Vagina (tissue), 2 donors: ENCODE data around the gene CFAP74. TPM values are rescaled to one million over a fixed set of nuclear protein-coding genes. Genes with fewer than 3 reads are reported as not detected.

ENCODE experiments used
- DNase-seq, 2 donors: peaks; one replicate each; pipeline ENCODE4 v3.0.0-alpha.2; 2017; ENCODE audit errors: extremely low spot score in 2 of 2
- H3K27ac ChIP-seq: fragments of 200-600 bp; sonication (generic); one replicate; pipeline ENCODE4 v1.5.1; 2019
- H3K27me3 ChIP-seq: fragments of 200-600 bp; sonication (generic); one replicate; pipeline ENCODE4 v1.5.1; 2019
- H3K36me3 ChIP-seq, 2 donors: fragments of 200-600 bp; sonication (generic); one replicate each; pipeline ENCODE4 v1.5.1; 2017 to 2019
- H3K4me1 ChIP-seq: fragments of 200-600 bp; sonication (generic); one replicate; pipeline ENCODE4 v1.5.1; 2019
- H3K4me3 ChIP-seq, 2 donors: fragments of 200-600 bp; sonication (generic); 1 replicate in 1 of 2; 2 replicates in 1 of 2; pipeline ENCODE4 v1.5.1; 2016 to 2019
- H3K9me3 ChIP-seq: fragments of 200-600 bp; sonication (generic); one replicate; pipeline ENCODE4 v1.5.1; 2019
- CTCF ChIP-seq, 3 experiments: fragments of 450-650 bp in 2 of 3; fragments of 200-600 bp in 1 of 3; sonication (generic) in 1 of 3; IDR thresholded peaks; one replicate each; pipeline ENCODE4 v1.5.1; 2017 to 2019; ENCODE audit warnings: antibody characterized with exemption in 3 of 3, mild to moderate bottlenecking in 2 of 3, moderate library complexity in 2 of 3
- POLR2A ChIP-seq, 2 donors: fragments of 450-650 bp; IDR thresholded peaks; one replicate each; pipeline ENCODE4 v1.6.1; 2017; ENCODE audit warnings: antibody characterized with exemption in 2 of 2, mild to moderate bottlenecking in 2 of 2, moderate library complexity in 2 of 2
- POLR2AphosphoS5 ChIP-seq, 2 donors: sonication (generic); formaldehyde crosslinking; IDR thresholded peaks; one replicate each; pipeline ENCODE4 v1.9.0; 2017; ENCODE audit warnings: antibody characterized with exemption in 2 of 2, mild to moderate bottlenecking in 2 of 2, low read depth in 1 of 2; ENCODE audit not compliant: insufficient read depth in 1 of 2
- intact Hi-C: fragments of 100-400 bp; cut with DNase I; formaldehyde crosslinking; loops from one replicate; pipeline ENCODE4 v1.15.1; 2023
- total RNA-seq: library from RNA; depleted of rRNA; stranded (reverse); fragments of >200 nt; gene quantifications from one replicate; pipeline ENCODE4 v1.2.3, GENCODE V29; 2016

Gene CFAP74
- total RNA-seq, 1 donor from 2014 or later: not detected

GRCh38 chr1:2014181-2014580 lies 10.6 kb upstream of the CFAP74 start:
- H3K27me3 ChIP-seq: no peaks in the 10 kb centered on the region
- H3K36me3 ChIP-seq: no peaks in the 10 kb centered on the region
- no peaks in the 10 kb centered on the region for H3K9me3 ChIP-seq
- no peak overlapping the region for H3K27ac ChIP-seq
- intact Hi-C loops: no loop called here
- no peak overlapping the region for H3K4me3 ChIP-seq
- no peak for TF ChIP-seq POLR2AphosphoS5 (IDR thresholded peaks at IDR 0.05; ENCODE audit: insufficient read depth in 1 of 2, low read depth in 1 of 2)
- TF ChIP-seq CTCF (IDR thresholded peaks at IDR 0.05): no peak
- no peak for TF ChIP-seq POLR2A (IDR thresholded peaks at IDR 0.05)
- H3K4me1 ChIP-seq: no peaks in the 10 kb centered on the region
- DNase-seq: no peak

GRCh38 chr1:2009101-2010053 lies 5.8 kb upstream of the CFAP74 start:
- Histone ChIP-seq H3K4me1 (no peaks in the 10 kb centered on the region), H3K36me3 (no peaks in the 10 kb centered on the region), H3K27me3 (no peaks in the 10 kb centered on the region), H3K27ac (no peak overlapping the region), H3K4me3 (no peak overlapping the region), H3K9me3 (no peaks in the 10 kb centered on the region)
- TF ChIP-seq CTCF (IDR thresholded peaks at IDR 0.05) (no peak), POLR2A (IDR thresholded peaks at IDR 0.05) (no peak), POLR2AphosphoS5 (IDR thresholded peaks at IDR 0.05; ENCODE audit: insufficient read depth in 1 of 2, low read depth in 1 of 2) (no peak)
- intact Hi-C loops: no loop called here
- no peak for DNase-seq

DNA sequence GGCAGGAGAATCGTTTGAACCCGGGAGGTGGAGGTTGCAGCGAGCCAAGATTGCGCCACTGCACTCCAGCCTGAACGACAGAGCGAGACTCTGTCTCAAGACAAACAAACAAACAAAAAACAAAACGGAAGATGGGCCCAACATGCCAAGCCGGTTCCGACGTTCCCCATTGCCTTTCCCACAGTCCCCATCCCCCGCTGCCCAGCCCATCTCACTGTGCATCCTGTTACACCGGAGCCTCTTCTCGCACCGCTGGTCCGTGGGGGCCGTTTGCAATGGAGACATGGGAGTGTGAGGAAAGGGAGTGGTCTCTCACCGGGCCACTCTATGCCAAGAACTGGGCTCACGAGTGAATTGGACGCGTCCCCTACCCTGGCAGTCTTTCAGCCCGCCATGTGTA lies 1.3 kb upstream of the CFAP74 start:
- intact Hi-C loops: no loop called here
- Histone ChIP-seq H3K9me3 (no peaks in the 10 kb centered on the region), H3K4me1 (peaks cover 10% of the 10 kb centered on the region), H3K4me3 (no peak overlapping the region), H3K36me3 (no peaks in the 10 kb centered on the region), H3K27me3 (peaks cover 10% of the 10 kb centered on the region), H3K27ac (no peak overlapping the region)
- no peak for TF ChIP-seq POLR2A (IDR thresholded peaks at IDR 0.05)
- DNase-seq: no peak

GRCh38 chr1:2001773-2002411 lies 1.7 kb downstream of the CFAP74 start:
- Histone ChIP-seq H3K27ac (no peak overlapping the region), H3K9me3 (no peaks in the 10 kb centered on the region), H3K4me3 (no peak overlapping the region), H3K27me3 (peaks cover 10% of the 10 kb centered on the region), H3K4me1 (peaks cover 10% of the 10 kb centered on the region), H3K36me3 (no peaks in the 10 kb centered on the region)
- no peak for DNase-seq
- intact Hi-C loops: no loop called here
- TF ChIP-seq POLR2AphosphoS5 (IDR thresholded peaks at IDR 0.05; ENCODE audit: insufficient read depth in 1 of 2, low read depth in 1 of 2) (no peak), CTCF (IDR thresholded peaks at IDR 0.05) (no peak), POLR2A (IDR thresholded peaks at IDR 0.05) (no peak)

- Histone ChIP-seq H3K36me3 (no peaks in the 10 kb centered on the region), H3K9me3 (no peaks in the 10 kb centered on the region), H3K4me1 (peaks cover 10% of the 10 kb centered on the region), H3K4me3 (no peak overlapping the region), H3K27ac (no peak overlapping the region), H3K27me3 (peaks cover 10% of the 10 kb centered on the region)
- no peak for DNase-seq
- intact Hi-C loops: no loop called here
- TF ChIP-seq POLR2A (IDR thresholded peaks at IDR 0.05): no peak
- TF ChIP-seq CTCF (IDR thresholded peaks at IDR 0.05): no peak
- no peak for TF ChIP-seq POLR2AphosphoS5 (IDR thresholded peaks at IDR 0.05; ENCODE audit: insufficient read depth in 1 of 2, low read depth in 1 of 2)
Measured at GRCh38 chr1:2000850-2001249, 2.7 kb downstream of the CFAP74 start.
